Measurements from ENCODE around the gene BLOC1S4. TPM values are rescaled to one million over a fixed set of nuclear protein-coding genes. Genes with fewer than 3 reads are reported as not detected.

The BLOC1S4 gene
- total and polyA plus RNA-seq, 2 donors = 5.6 to 12.4 TPM

DNA sequence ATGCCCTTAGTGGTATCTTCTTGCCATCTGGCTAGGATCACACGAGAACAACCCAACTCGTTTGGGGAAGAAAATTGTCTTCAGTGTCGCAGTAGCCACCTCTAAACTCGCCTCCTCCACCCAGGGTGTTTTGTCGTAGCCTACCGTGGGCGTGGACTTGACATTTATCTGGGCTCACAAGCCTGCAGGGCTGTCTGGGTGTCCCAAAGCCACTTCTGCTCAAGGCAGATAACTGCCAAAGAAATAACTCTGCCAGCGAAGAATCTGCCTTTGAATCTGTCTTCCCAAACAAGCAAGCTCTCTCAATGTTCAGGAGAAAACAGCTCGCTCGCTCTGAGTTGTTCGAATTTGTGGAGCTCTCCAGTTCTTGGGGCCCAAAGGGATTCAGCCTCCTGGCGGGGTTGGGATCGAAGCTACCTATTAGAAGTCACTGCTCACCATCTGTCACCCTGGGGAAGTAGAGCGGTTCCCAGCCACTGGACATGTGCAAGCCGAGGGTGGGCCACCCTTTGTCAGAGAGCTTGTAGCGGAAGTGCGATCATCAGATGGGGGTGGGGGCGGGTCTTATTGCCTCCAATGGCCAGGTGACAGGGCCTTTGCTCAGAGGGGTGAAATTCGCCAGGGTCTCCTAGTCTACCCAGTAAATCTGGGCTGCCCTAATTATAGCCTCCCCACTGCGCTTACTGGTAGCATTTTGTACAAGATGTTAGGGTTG lies 14.8 kb downstream of the BLOC1S4 start:
- H3K36me3 ChIP-seq (ENCODE audit: insufficient read depth) = no peaks in the 10 kb centered on the region
- no peak overlapping the region for H3K4me3 ChIP-seq (ENCODE audit: low read depth, low read length)
- no peaks in the 10 kb centered on the region for H3K4me1 ChIP-seq (ENCODE audit: insufficient read depth)
- H3K27ac ChIP-seq (ENCODE audit: low read depth) = no peak overlapping the region
- WGBS = 69% methylated on average over 20 of the region's 20 CpGs
- no peak for DNase-seq (ENCODE audit: extremely low spot score)

DNA sequence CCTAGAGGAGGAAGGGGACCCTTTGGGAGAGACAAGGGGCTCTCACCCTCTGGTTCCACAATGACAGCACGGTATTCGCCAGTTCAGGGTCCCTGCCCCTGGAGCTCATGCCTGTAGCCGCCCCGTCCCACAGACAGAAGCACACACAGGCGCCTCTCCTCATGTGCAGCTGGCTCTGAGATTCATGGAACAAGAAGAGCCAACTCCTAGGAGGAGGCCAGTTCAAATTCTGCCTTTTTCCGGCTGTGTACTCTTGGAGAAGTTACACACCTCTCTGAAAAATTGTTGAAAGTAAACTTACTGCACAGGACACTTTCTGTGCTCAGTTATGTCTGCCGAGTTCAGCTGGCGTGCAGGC lies 15.3 kb downstream of the BLOC1S4 start:
- Histone ChIP-seq H3K4me1 (ENCODE audit: insufficient read depth) (no peaks in the 10 kb centered on the region), H3K4me3 (ENCODE audit: low read depth, low read length) (no peak overlapping the region), H3K36me3 (ENCODE audit: insufficient read depth) (no peaks in the 10 kb centered on the region), H3K27ac (ENCODE audit: low read depth) (no peak overlapping the region)
- WGBS = 91% methylated on average over 8 of the region's 8 CpGs
- DNase-seq (ENCODE audit: extremely low spot score) = no peak

DNA sequence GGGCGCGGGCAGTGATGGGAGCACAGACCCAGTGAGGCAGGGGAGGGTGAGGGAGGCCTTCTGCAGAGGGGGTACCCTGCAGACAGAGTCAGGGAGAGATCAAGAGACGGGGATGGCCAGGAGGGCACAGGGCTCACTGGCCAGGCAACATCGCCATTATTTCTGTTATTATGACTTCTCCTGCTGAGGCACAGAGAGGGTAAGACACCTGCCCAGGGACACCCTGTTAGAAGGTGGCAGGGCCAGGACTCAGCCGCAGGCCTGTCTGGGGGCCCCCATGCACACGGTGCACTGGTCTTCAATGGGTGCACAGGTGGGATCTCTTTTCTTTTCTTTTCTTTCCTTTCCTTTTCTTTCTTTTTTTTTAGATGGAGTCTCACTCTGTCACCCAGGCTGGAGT lies 15.8 kb downstream of the BLOC1S4 start:
- Histone ChIP-seq H3K4me1 (ENCODE audit: insufficient read depth) (no peaks in the 10 kb centered on the region), H3K4me3 (ENCODE audit: low read depth, low read length) (no peak overlapping the region), H3K36me3 (ENCODE audit: insufficient read depth) (no peaks in the 10 kb centered on the region), H3K27ac (ENCODE audit: low read depth) (no peak overlapping the region)
- WGBS = 99% methylated on average over 6 of the region's 6 CpGs
- no peak for DNase-seq (ENCODE audit: extremely low spot score)

DNA sequence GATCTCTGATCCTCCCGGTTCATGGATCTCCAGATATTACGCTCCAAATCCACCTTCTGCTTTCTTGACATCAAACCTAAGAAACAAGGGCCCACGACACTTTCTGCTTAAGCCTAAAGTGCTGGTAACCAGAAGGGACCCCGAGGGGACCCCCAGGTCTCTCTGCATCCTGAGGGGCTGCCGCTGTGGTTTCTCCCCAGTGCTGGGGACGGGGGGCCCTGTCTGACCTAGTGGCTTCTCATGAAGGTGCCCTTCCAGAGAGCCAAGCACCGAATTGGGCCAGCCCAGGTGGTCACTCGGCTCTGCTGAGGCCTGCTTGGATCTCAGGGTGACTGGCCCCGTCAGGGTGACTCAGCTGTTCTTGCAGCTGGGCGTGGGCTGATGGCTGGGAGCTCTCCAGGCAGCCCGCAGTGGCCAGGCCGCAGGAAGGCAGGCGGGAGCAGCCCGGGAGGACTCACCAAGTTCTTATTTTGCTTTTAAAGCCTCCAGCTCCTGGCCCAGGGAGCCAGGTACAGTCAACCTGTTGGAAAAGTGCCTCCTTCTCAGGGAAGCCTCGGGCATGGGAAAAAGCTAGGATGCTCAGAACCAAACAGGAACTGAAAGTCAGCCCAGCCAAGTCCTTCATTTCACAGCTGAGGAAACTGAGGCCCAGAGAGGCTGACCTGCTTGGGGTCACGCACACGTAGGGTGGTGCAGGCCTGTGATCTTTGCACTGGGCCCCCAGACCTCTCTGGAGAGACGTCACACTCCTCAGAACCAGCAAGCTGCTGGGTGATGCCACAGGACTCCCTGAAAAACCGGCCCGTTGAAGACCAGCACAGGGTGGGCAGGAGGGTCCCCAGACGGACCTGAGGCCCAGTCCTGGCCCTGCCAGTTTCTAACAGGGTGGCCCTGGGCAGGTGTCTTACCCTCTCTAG lies 16.7 kb downstream of the BLOC1S4 start:
- Histone ChIP-seq H3K4me1 (ENCODE audit: insufficient read depth) (no peaks in the 10 kb centered on the region), H3K4me3 (ENCODE audit: low read depth, low read length) (no peak overlapping the region), H3K27ac (ENCODE audit: low read depth) (no peak overlapping the region), H3K36me3 (ENCODE audit: insufficient read depth) (no peaks in the 10 kb centered on the region)
- WGBS = 70% methylated on average over 21 of the region's 21 CpGs
- DNase-seq (ENCODE audit: extremely low spot score) = no peak

DNA sequence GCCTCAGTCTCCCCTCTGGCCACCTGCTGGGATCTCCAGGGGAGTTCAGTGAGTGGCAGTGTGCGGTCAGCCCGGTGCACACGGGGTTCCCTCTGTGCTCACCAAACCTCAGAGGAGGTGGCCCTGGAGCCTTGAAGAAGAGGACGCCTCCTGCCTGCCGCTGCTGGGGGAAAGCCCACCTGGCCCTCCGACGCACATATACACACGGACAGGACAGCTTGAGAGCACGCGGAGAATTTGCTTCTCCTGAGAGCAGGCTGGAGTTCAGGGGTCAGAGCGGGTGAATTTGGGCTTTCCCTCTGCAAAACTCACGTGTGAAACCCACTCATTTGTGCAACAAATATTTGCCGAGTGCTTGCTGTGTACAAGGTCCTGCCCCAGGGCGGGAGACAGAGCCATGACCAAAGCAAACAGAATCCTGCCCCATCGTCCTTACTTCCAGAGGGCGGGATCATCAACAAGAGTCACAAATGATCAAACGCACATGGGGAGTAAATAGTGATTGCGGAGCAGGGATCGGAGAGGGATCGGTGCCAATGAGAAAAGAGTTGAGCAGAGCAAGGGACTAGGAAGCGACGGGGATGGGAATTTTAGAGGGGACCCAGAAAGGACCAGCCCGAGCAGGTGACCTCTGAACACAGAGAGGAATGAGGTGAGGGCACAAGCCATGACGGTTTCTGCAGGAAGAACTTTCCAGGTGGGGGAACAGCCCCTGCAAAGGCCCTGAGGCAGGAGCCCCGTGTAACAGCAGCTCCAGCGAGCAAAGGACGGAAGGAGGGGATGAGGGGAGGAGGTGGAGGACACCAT lies 17.6 kb downstream of the BLOC1S4 start:
- Histone ChIP-seq H3K36me3 (ENCODE audit: insufficient read depth) (no peaks in the 10 kb centered on the region), H3K4me3 (ENCODE audit: low read depth, low read length) (no peak overlapping the region), H3K4me1 (ENCODE audit: insufficient read depth) (no peaks in the 10 kb centered on the region), H3K27ac (ENCODE audit: low read depth) (no peak overlapping the region)
- 88% methylated on average over 27 of the region's 27 CpGs for WGBS
- no peak for DNase-seq (ENCODE audit: extremely low spot score)

DNA sequence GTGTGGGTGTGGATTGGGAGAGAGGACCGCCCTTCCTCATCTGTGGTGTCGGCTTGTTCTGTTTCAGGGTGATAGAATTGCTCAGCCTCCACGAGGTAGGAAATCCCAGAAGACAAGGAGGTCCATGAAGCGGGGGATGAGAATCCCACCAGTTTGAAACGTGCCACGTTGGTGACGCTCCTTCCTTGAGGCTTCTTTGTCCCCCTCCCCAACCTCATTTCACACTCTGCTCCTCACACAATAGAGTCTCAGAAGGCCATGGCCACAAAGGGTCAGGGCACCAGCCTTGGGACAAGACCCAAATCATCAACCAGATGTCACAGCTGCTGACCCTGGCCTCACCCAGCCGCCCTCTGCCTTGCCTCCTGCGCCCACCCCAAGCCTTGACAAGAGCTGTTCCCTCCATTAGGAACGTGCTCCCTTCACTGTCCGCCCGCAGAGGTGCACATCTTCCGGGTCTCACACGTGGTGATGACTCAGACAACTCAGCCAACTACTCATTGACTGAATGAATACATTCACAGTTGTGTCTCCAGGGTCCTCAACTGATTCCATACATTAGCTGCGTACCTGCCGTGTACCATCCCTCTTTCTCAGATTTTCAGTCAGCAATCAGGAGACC lies 18.3 kb downstream of the BLOC1S4 start:
- Histone ChIP-seq H3K36me3 (ENCODE audit: insufficient read depth) (no peaks in the 10 kb centered on the region), H3K27ac (ENCODE audit: low read depth) (no peak overlapping the region), H3K4me1 (ENCODE audit: insufficient read depth) (no peaks in the 10 kb centered on the region), H3K4me3 (ENCODE audit: low read depth, low read length) (no peak overlapping the region)
- no peak for DNase-seq (ENCODE audit: extremely low spot score)
- WGBS = 87% methylated on average over 16 of the region's 16 CpGs

DNA sequence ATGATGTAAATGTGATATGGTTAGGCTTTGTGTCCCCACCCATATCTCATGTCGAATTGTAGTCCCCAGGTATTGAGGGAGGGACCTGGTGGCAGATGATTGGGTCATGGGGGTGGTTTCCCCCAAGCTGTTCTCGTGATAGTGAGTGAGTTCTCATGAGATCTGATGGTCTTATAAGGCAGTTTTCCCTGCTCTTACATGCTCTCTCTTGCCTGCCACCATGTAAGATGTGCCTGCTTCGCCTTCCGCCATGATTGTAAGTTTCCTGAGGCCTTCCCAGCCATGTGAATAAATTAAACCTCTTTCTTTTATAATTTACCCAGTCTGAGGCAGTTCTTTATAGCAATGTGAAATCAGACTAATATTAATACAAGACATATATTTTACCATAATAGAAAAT lies 23.9 kb downstream of the BLOC1S4 start:
- Histone ChIP-seq H3K4me1 (ENCODE audit: insufficient read depth) (no peaks in the 10 kb centered on the region), H3K36me3 (ENCODE audit: insufficient read depth) (no peaks in the 10 kb centered on the region), H3K4me3 (ENCODE audit: low read depth, low read length) (no peak overlapping the region), H3K27ac (ENCODE audit: low read depth) (no peak overlapping the region)
- no peak for DNase-seq (ENCODE audit: extremely low spot score)
- WGBS = 84% methylated on average over 4 of the region's 4 CpGs

DNA sequence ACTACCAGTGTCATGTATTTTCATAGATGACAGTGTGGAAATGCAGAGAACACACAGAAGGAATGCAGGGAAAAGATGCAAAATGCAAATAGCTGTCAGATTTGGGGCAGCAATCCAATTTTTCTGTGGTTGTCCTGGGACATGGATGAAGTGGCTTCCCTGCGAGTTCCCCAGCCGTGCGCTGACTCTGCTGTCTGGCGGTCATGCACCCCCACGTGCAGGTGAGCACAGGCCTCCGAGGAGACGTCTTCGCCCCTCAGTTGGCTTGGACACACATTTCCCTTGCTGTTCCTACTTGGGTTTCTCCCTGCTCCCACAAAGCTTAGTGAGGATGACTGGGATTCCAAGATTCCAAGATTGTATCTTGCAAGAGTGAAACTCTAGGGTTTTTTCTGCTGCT lies 24.4 kb downstream of the BLOC1S4 start:
- no peak for DNase-seq (ENCODE audit: extremely low spot score)
- Histone ChIP-seq H3K4me1 (ENCODE audit: insufficient read depth) (no peaks in the 10 kb centered on the region), H3K4me3 (ENCODE audit: low read depth, low read length) (no peak overlapping the region), H3K36me3 (ENCODE audit: insufficient read depth) (no peaks in the 10 kb centered on the region), H3K27ac (ENCODE audit: low read depth) (no peak overlapping the region)
- WGBS = 89% methylated on average over 8 of the region's 8 CpGs

DNA sequence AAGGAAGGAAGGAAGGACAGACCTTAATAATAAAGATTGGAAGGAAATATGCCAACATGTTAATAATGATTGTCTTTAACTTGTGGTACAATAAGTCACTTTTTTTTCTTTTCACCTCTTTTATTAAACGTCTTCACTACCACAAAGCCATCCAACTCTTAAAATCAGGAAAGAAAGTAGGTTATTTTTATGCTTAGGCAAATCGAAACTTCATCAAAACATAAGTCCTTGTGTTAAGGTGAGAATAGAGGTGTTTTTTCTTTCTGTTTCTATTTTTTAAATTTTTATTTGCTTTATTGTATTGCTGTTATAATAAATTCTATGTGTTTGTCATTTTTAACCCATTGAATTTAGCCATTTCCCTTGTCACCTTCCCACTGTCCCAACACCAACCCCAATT lies 26.5 kb downstream of the BLOC1S4 start:
- H3K4me3 ChIP-seq (ENCODE audit: low read depth, low read length) = no peak overlapping the region
- H3K36me3 ChIP-seq (ENCODE audit: insufficient read depth) = no peaks in the 10 kb centered on the region
- WGBS = 69% methylated on average over 2 of the region's 2 CpGs
- no peak for DNase-seq (ENCODE audit: extremely low spot score)
- no peak overlapping the region for H3K27ac ChIP-seq (ENCODE audit: low read depth)
- H3K4me1 ChIP-seq (ENCODE audit: insufficient read depth) = no peaks in the 10 kb centered on the region

DNA sequence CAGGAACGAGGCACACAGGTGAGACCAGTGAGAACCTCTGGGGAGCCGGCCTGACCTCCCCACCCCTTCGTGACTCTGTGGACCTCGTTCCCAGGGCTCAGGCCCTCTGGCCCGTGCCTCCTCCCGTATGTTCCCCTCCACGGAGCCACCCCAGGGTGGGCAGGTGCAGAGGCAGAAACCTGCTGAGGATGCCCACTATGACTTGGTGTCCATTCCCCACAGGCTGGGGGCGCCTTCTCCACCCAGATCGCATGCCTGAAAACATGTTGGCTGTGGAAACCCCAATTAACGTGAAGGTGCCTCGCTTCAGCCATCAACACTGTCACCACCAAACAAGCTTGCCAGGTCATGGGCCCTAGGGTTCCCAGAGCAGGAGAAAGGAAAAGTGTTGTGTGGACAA lies 27.0 kb downstream of the BLOC1S4 start:
- no peak for DNase-seq (ENCODE audit: extremely low spot score)
- no peaks in the 10 kb centered on the region for H3K4me1 ChIP-seq (ENCODE audit: insufficient read depth)
- H3K4me3 ChIP-seq (ENCODE audit: low read depth, low read length) = no peak overlapping the region
- 75% methylated on average over 11 of the region's 11 CpGs for WGBS
- no peaks in the 10 kb centered on the region for H3K36me3 ChIP-seq (ENCODE audit: insufficient read depth)
- H3K27ac ChIP-seq (ENCODE audit: low read depth) = no peak overlapping the region

DNA sequence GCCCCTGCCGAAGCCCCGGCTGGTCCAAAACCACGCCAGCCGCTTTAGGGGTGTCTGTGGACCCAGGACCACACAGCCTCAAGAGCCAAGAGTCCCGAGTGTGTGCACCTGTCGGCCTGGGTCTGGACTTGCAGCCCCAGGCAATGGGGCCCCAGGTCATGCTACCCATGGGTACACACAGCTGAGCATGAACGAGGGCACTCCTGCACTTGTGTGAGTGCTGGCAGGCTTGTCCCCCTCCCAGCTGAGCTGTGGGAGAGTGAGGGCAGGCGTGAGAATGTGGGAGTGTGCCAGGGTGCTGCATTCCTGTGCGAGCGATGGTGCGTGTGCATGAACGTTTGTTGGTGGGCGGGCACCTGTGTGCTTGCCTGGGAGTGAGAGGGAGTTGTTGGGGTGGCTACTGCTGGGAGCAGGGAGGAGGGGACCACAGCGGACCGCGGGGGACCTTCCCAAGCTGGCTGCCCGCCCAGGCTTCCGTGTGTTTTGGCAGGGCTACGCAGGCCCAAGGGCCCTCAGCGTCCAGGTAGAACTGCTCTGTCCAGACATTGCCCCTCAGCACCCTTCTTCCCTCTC lies 30.8 kb downstream of the BLOC1S4 start:
- Histone ChIP-seq H3K4me1 (ENCODE audit: insufficient read depth) (no peaks in the 10 kb centered on the region), H3K27ac (ENCODE audit: low read depth) (no peak overlapping the region), H3K4me3 (ENCODE audit: low read depth, low read length) (no peak overlapping the region), H3K36me3 (ENCODE audit: insufficient read depth) (no peaks in the 10 kb centered on the region)
- peak; percentile 37 for DNase-seq (ENCODE audit: extremely low spot score)
- 55% methylated on average over 20 of the region's 20 CpGs for WGBS

DNA sequence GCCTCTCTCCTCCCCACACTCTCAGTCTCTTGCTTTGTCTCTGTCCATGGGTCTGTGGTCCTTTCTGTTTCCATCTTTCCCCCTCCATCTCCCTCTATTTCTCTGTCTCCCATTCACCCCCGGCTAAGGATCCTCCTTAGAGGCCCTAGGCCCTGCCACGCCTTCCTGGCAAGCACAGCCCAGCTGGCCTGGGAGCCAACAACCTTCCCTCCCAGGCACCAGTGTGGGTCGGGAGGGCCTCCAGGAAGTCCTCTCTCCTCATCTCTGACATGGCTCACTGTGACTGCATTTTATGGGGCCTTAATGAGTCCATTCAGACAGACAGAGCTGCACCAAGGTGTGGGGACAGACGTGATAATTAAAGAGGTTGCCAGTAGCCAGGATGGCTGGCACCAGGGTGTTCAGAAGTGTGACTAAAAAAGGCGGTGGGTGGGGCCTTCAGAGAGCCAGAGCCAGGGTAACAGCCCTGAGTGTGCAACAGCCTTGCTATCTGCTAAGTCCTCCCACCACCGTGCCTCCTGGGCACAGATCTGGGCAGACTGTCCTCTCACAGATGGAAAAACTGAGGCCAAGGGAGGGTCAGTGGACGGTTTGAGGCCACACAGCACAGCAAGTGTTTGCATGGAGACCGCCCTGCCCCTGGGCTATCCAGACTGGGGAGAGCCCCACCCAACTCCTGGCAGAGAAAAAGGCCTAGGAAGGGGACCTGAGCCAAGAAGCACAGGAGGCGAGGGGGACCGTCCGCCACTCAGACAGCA lies 31.5 kb downstream of the BLOC1S4 start:
- Histone ChIP-seq H3K4me3 (ENCODE audit: low read depth, low read length) (no peak overlapping the region), H3K36me3 (ENCODE audit: insufficient read depth) (no peaks in the 10 kb centered on the region), H3K4me1 (ENCODE audit: insufficient read depth) (no peaks in the 10 kb centered on the region), H3K27ac (ENCODE audit: low read depth) (no peak overlapping the region)
- WGBS = 56% methylated on average over 11 of the region's 11 CpGs
- no peak for DNase-seq (ENCODE audit: extremely low spot score)
